Frontal cortex (tissue), 4 donors: ENCODE measurements around the gene POLR2J3. TPM values are rescaled to one million over a fixed set of nuclear protein-coding genes. Genes with fewer than 3 reads are reported as not detected.
"Not testable (repeated sequence)": the region's sequence is repeated elsewhere in the genome, so short reads cannot be mapped to it uniquely, and the experiment has no call there.

Experiments
- DNase-seq, 2 donors: peaks; one replicate each; pipeline ENCODE4 v3.0.0; 2012; ENCODE audit warnings: low spot score in 2 of 2
- FAIRE-seq: peaks from 2 replicates; lab custom pipeline; 2012; peaks lifted over from hg19 to GRCh38; lab: Jason Lieb, UNC
- total RNA-seq: library from RNA; depleted of rRNA; stranded (reverse); fragments of >200 nt; gene quantifications from one replicate; pipeline ENCODE4 v1.2.3, GENCODE V29; 2014
- donor health status: control.
- donor health status: control.
- donor health status: control.

The POLR2J3 gene
- total RNA-seq: 21.2 TPM

DNA sequence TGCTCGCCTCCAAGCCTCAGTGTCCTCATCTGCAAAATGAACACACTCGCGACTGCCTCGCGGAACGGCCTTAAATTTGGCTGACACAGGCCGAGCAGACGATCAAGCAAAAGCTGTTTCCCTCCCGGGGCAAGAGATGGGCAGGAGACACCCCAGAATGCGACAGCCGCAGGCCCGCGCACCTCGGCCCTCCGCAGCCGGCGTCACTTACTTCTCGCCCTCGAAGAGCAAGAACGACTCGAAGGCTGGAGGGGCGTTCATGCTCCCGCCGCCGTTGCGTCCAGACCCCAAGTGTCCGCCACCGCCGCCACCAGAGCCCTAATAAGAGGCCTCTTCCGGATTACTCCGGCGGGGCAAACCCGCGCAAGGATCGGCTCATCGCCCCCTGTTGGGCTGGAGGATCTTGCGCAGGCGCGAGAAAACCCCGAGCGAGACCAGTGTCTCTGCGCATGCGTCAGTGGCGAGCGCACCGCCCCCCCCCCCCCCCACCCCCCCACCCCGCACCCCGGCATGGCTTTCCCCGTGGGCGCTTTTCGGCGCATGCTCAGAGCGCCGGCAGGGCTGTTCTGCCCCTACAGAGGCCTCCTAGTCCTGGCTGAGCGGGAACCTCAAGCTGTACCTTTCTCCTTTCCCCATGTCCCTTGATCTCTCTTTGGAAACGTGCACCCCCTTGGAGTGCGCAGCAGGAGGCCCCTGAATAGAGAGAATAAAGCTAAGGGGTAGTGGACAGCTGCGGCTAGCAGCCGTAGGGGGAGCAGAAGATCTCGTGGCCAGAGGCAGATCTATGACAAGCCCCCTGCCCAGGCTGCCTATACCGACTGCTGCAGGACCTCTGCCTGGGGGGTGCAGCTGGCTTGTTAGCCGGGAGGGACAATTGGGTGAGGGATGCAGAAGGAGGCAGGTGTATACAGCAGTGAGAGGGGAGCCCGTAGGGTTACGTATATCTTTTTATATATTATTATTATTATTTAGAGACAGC, at the start of gene POLR2J3:
POLR2J3 (minus strand) TSS at position 323 of the 979 bp plus-strand sequence; CDS start at position 261, 62 bp downstream.
- not testable (repeated sequence) for FAIRE-seq, DNase-seq

DNA sequence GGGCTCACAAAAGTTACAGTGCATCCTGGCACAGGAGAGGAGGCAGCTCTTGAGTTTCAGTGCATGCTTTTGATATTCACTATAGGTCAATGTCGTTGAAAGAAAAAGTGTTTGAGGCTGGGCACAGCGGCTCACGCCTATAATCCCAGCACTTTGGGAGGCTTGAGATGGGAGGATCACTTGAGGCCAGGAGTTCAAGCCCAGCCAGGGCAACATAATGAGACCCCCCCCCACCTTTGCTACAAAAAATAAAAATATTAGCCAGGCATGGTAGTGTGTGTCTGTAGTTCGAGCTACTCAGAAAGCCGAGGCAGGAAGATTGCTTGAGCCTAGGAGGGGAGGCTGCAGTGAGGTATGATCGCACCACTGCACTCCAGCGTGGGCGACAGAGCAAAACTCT, 45.7 kb upstream of the POLR2J3 start:
- not testable (repeated sequence) for FAIRE-seq, DNase-seq

DNA sequence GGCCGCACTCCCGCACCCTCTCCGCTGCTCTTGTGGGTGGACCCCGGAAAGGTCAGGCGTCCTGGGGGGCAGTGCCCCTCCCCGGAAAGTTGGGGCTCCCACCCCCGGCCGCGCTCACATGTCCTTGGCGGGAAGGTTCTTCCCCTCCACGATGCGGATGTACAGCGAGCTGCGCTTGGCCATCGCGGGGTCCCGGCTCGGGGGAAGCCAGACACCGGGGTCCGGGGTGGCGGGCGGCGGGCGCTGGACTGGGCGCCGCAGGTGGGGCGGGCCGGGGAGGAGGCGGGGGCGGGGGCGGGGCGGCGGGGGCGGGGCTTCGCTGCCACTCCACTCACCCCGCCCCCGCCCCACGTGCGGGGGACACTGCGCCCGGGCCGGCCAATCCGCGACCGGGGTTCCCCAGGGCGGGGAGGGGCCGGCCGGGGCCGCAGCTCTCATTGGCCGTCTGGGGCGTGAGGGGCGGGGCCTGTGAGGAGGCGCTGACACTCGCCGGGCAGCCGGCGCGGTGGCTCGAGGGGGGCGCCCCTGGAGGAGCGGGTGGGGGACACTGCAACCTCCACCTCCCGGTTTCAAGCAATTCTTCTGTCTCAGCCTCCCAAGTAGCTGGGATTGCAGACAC, 44.2 kb upstream of the POLR2J3 start, which contains the start of gene RASA4:
RASA4 (minus strand) TSS at position 250 of the 619 bp plus-strand sequence; CDS start at position 183, 67 bp downstream.
- DNase-seq, FAIRE-seq: not testable (repeated sequence)

GRCh38 chr7:102615930-102616329, 43.5 kb upstream of the POLR2J3 start:
- not testable (repeated sequence) for FAIRE-seq, DNase-seq

DNA sequence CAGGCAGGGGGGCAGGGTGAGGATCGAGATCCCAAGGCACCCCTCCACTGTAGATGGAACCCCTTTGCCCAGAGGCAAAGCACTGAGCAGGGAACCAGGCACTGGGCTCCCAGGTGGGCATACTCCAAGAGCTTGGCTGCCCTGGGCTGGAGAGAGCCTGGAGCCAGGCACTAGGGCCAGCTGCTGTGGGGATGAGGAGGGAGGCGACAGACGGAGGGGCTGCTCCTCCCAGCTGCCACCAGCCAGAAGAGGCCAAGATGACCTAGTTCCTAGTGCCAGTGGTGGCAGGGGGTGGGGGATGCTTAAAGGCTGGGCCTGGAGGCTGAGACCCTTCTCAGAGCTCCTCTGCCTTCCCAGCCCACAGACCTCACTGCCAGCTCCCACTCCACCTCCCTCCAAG, 42.5 kb upstream of the POLR2J3 start:
- FAIRE-seq, DNase-seq: not testable (repeated sequence)

DNA sequence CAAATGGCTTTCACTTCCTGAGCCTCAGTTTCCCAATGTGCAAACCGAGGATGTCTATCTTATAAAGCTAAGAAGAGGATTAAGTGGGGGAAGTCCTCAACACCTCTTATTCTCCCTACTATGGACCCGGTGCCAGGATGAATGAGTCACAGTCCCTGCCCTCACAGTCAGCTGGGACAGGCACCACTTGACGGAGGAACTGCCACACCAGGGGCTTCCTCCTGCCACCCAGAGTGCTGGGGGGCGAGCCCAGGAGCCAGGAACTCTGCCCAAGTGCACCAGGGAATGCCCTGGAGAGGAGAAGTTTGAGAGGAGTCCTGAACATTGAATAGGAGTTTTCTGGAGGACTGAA, 41.9 kb upstream of the POLR2J3 start:
- not testable (repeated sequence) for FAIRE-seq, DNase-seq

DNA sequence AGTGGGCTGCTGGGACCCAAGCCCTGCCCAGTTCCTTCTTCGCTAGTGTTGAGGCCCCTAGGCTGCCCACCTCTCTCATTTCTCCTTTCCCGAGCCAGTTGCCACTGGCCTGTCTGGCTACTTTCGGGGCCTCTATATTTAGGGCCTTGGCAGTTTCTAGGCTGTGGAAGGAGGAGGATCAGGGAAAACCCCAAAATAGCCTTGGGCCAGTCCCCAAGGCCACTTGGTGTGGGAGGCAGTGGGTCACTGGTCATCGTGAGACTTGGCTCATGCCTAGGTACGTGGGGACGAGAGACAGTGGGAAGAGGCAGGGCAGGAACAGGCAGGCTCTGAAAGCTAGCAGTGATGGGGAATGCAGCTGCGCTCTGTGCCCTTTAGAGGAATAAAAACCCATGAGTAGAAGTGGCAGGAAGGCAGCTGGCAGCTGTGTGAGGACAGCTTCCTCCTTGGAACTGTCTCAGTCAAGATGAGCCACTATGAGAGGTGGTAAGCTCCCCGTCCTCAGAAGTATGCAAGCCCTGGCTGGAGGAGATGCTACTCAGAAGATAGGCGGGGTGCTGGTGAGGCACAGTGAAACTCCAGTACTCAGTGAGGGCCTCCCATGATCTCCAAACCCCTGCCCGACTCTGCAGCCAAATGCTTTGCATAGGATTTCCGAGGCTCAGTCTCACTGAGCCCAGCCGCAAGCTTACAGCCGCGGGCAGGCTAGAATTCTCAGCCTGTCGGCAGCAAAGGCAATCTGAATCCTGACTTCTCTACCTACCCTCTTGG, 41.4 kb upstream of the POLR2J3 start:
- DNase-seq, FAIRE-seq: not testable (repeated sequence)

GRCh38 chr7:102611675-102612325, 39.4 kb upstream of the POLR2J3 start:
- FAIRE-seq, DNase-seq: not testable (repeated sequence)

GRCh38 chr7:102611013-102611674, 38.8 kb upstream of the POLR2J3 start:
- FAIRE-seq: not testable (repeated sequence)

GRCh38 chr7:102610441-102610840, 38.1 kb upstream of the POLR2J3 start:
- not testable (repeated sequence) for FAIRE-seq, DNase-seq

More at GRCh38 chr7:102611013-102611674, 38.8 kb upstream of the POLR2J3 start:
- DNase-seq: not testable (repeated sequence)

DNA sequence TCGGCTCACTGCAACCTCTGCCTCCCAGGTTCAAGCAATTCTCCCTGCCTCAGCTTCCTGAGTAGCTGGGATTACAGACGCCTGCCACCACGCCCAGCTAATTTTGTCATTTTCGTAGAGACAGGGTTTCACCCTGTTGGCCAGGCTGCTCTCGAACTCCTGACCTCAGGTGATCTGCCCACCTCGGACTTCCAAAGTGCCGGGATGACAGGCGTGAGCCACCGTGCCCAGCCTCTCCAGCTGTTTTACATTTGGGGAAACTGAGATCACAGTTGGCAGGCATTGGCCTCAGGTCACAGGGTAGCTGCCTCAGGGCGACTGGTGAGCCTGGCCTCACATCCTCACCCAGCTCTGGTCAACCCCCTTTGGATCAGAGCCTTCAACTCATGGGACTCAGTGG, 37.4 kb upstream of the POLR2J3 start:
- DNase-seq, FAIRE-seq: not testable (repeated sequence)

GRCh38 chr7:102606848-102607247, 34.5 kb upstream of the POLR2J3 start:
- FAIRE-seq, DNase-seq: not testable (repeated sequence)

DNA sequence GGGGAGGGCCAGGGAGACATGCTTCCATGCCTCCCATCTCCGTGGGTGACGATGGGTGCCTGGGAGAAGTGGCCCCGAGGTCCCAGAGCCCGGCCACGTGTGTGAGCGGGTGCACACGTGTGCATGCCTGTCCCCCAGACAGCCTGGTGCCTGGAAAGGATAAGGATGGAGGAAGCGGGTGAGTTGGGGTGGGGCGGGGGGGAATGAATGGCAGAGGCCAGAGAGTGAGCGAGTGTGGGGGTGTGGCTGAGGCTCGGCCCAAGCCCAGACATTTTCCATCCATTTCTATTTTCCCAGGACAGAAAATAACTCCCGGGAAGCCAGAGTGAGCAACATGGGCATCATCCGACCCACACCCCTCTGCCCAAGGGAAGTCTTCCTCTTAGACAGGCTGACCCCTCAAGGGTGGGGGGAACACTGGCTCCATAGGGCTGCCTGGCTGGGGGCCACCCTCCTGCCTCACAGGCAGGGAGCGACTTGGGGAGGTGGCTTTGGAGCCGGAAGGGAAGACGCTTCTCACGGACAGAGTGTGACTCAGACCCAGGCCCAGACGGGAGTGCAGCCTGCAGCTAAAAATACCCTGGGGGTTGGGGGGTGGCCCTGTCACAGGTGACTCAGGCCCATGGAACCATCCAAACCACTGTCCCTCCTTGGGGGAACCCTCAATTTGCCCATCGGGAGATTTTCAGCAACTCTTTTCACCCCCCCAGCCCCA, 32.2 kb upstream of the POLR2J3 start:
- not testable (repeated sequence) for FAIRE-seq

DNA sequence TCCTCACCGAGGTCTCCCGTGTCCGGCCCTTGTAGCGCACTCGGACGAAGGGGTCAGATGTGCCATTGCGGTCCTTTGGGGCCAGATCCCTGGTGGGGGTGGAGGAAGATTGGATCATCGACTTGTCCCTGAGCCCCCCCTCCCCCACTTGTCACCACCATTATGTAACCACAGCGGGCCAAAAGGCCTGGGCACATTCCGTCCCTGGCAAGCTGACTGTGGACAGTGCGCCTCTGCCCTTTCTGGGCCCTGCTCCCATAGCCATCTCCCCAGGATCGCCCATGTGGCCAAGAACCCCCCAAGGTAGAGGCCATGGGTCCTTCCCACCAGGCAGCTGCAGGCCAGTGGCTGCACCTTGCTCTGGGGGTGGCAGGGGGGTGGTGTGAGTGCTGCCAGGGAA, 29.9 kb upstream of the POLR2J3 start:
- FAIRE-seq, DNase-seq: not testable (repeated sequence)

More for the DNA sequence above, 32.2 kb upstream of the POLR2J3 start:
- DNase-seq: not testable (repeated sequence)

- DNase-seq, FAIRE-seq: not testable (repeated sequence)
Observed at GRCh38 chr7:102599699-102600098, 27.3 kb upstream of the POLR2J3 start.

GRCh38 chr7:102596036-102596435, 23.7 kb upstream of the POLR2J3 start:
- DNase-seq, FAIRE-seq: not testable (repeated sequence)

- DNase-seq, FAIRE-seq: not testable (repeated sequence)
Observed at GRCh38 chr7:102593637-102594334, 21.4 kb upstream of the POLR2J3 start.
